ES-I3 (cell line): ENCODE results near the gene LENG1.
"Not testable (repeated sequence)": the region's sequence is repeated elsewhere in the genome, so short reads cannot be mapped to it uniquely, and the experiment has no call there.

Experiments
- H3K36me3 ChIP-seq: 2 replicates; pipeline ENCODE4 v1.6.1; 2013; ENCODE audit warnings: mild to moderate bottlenecking, low read length, control low read depth, moderate library complexity; ENCODE audit not compliant: insufficient read depth
- H3K4me1 ChIP-seq: 2 replicates; pipeline ENCODE4 v1.6.1; 2013; ENCODE audit warnings: mild to moderate bottlenecking, control low read depth, low read length; ENCODE audit not compliant: insufficient read depth
- H3K9ac ChIP-seq: 2 replicates; pipeline ENCODE4 v1.6.1; 2013; ENCODE audit warnings: low read depth, mild to moderate bottlenecking, low read length, moderate library complexity
- H3K9me3 ChIP-seq: 2 replicates; pipeline ENCODE4 v1.6.1; 2013; ENCODE audit warnings: mild to moderate bottlenecking, low read length, moderate library complexity; ENCODE audit not compliant: control insufficient read depth, insufficient read depth

Gene LENG1

DNA sequence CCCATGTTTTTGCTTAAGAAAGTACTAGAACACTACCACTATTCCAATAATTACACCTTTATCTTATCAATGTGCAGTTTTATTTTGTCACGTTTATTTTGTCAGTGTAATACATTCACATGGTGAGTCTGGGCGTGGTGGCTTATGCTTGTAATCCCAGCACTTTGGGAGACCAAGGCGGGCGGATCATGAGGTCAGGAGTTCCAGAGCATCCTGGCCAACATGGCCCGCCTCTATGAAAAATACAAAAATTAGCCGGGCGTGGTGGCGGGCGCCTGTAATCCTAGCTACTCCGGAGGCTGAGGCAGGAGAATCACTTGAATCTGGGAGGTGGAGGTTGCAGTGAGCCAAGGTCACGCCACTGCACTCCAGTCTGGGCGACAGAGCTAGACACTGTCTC lies 34.9 kb upstream of the LENG1 start:
- H3K9me3 ChIP-seq, H3K9ac ChIP-seq, H3K4me1 ChIP-seq, H3K36me3 ChIP-seq: not testable (repeated sequence)

DNA sequence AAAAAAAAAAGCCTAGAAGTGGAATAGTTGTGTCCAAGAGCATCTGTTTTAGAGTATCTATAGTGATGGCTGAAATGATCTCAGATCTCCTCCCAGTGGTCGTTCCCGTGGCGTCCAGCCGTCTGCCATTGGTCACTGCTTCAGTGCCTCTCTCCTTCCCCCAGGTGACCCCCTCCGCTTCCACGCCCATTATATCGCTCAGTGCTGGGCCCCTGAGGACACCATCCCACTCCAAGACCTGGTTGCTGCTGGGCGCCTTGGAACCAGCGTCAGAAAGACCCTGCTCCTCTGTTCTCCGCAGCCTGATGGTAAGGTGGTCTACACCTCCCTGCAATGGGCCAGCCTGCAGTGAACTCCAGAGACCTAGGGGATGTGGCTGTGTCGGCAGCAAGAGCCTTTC lies 33.5 kb upstream of the LENG1 start:
- Histone ChIP-seq H3K36me3 (no peaks in the 10 kb centered on the region; the same call in 1 of the 2 replicates), H3K9ac (no peak overlapping the region), H3K9me3 (no peaks in the 10 kb centered on the region), H3K4me1 (no peaks in the 10 kb centered on the region; the same call in 1 of the 2 replicates)

DNA sequence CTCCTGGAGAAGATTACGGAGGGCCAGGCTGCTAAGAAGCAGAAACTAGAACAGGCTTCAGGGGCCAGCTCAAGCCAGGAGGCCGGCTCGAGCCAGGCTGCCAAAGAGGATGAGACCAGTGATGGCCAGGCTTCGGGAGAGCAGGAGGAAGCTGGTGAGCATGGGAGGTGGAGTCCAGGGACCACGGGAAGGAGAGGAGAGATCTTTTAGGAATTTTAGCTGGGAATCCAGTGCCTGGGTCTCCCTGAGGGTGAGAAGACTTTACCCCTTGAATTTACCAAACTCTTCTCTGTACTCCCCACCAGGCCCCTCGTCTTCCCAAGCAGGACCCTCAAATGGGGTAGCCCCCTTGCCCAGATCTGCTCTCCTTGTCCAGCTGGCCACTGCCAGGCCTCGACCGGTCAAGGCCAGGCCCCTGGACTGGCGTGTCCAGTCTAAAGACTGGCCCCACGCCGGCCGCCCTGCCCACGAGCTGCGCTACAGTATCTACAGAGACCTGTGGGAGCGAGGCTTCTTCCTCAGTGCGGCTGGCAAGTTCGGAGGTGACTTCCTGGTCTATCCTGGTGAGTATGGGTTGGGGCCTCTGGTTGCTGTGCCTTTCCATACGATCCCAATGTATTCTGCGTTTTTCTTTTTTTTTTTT lies 32.4 kb upstream of the LENG1 start:
- peak overlapping the region; percentile 97 for H3K9ac ChIP-seq
- H3K36me3 ChIP-seq = no peaks in the 10 kb centered on the region; the same call in 1 of the 2 replicates
- H3K9me3 ChIP-seq = no peaks in the 10 kb centered on the region
- H3K4me1 ChIP-seq = no peaks in the 10 kb centered on the region; the same call in 1 of the 2 replicates

DNA sequence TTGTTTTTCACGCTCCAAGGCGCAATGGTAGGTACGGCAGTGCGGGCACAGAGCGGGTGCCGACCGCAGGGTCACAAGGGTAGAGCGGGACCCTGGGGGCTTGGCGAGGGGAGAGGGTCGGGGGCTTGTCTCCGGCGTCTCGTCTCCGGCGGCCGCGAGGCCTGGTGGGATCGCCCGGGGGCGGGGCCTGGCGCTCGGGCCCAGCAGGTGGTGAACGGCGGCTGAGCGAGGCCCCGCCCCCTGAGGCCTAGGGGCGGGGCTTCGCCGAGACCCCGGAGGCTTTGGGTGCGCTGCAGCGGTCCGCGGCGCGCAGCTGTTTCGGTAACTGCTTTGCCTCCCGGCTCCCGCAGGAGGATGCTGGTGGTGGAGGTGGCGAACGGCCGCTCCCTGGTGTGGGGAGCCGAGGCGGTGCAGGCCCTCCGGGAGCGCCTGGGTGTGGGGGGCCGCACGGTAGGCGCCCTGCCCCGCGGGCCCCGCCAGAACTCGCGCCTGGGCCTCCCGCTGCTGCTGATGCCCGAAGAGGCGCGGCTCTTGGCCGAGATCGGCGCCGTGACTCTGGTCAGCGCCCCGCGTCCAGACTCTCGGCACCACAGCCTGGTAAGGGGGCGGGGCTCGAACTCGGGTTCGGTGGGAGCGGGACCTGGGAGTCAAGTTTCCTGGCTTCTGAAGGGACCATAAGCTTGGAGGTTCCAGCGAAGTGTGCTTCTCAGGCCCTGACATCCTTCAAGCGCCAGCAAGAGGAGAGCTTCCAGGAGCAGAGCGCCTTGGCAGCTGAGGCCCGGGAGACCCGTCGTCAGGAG lies 31.7 kb upstream of the LENG1 start, which contains the start of gene TSEN34:
Gene TSEN34, plus strand, starts transcription at position 298 of the 800 bp plus-strand sequence. Its CDS starts 57 bp downstream, at position 355.
- H3K4me1 ChIP-seq = no peaks in the 10 kb centered on the region; the same call in 1 of the 2 replicates
- H3K9me3 ChIP-seq = no peaks in the 10 kb centered on the region
- no peaks in the 10 kb centered on the region for H3K36me3 ChIP-seq
- peak within 1 kb of the TSS; percentile 97 for H3K9ac ChIP-seq

DNA sequence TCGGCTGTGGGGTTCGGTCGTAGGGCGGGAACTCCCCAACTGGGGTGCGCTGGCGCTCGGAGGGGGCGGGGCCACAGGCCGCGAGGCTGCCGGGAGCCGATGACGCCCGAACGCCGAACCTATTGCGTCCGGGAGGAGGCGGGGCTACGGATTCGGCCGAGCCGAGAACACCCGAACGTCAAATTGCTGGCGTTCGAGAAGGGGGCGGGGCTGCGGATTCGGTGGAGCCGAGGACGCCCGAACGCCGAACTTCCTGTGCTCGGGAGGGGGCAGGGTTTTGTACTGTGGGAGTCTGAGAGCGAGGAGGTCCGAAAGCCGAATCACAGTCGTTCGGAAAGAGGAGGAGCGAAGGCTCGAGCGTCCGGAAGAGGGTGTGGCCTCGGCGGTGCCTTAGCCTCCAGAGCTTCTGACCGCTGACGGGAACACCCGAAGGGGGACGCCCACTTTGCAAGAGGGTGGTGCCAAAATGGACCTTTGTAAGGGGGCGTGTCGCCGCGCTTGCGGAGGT lies 31.0 kb upstream of the LENG1 start:
- Histone ChIP-seq H3K9me3 (no peaks in the 10 kb centered on the region), H3K9ac (peak overlapping the region; percentile 97), H3K4me1 (no peaks in the 10 kb centered on the region; the same call in 1 of the 2 replicates), H3K36me3 (no peaks in the 10 kb centered on the region)

DNA sequence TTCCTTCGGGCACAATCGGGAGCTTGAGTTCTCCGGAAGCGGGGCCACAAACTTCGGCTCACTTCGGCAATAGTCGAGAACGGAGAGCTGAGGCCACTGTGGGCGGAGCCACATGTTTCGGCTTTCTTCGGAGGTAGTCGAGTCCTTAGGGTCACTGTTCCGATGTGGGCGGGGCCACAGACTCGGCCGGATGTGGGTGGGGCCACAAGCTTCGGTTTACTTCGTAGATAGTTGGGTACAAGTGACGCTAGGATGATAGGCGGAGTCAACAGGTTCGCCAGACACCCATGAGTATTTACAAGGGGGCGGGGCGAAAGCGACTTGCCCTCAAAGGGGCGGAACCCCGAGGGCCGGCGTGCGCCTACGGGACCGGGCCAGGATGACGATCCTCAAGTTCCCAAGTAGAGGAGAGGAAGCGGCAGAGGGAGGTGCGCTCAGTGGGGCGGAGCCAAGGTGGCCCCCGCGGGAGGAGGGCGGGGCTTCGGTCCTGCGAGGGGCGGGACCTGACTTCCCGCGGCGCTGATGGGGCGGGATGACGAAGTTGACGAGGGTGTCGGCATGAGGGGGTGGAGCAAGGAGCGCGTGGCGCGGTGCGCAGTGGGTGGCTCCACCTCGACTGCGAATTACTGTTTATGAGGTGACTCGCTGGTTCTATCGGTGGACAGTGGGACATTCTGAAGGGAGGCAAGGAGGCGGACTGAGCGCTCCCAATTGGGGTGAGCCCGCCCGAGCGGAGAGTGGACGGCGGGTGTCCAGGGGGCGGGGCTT lies 30.4 kb upstream of the LENG1 start:
- Histone ChIP-seq H3K9ac (peak overlapping the region; percentile 97), H3K36me3 (no peaks in the 10 kb centered on the region), H3K4me1 (no peaks in the 10 kb centered on the region; the same call in 1 of the 2 replicates), H3K9me3 (no peaks in the 10 kb centered on the region)

DNA sequence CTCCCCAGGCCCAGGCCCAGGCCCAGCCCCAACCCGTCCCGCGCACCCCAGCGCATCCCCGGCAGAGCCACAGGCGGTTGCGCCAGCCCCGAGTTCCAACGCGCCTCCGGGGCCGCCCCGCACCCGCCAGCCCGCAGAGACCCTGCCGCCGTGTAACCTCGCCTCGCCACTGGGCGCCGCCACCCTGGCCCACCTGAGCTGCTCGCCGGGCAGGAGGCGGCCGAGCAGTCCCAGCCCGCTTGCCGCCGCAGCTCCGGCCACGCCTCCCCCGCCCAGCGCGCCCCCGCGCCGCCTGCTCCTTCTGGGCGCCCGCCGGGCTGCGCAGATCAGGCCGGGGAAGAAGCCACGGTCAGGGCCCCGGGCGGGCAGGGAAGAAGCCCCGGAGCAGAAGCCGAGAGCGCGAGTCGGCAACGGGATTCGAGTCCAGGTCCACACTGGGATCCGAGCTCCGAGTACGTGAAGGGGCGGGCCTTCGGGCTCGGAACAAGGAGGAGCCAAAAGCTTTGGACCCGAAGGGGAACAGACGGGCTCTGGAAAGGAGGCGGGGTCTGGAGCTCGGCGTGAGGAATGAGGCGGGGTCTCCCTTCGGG lies 29.7 kb upstream of the LENG1 start, which contains the start of gene MBOAT7:
Gene MBOAT7, minus strand, starts transcription at position 436 of the 590 bp plus-strand sequence. CDS start 1,072 bp downstream, outside the sequence.
- no peaks in the 10 kb centered on the region for H3K9me3 ChIP-seq
- no peaks in the 10 kb centered on the region; the same call in 1 of the 2 replicates for H3K4me1 ChIP-seq
- no peaks in the 10 kb centered on the region for H3K36me3 ChIP-seq
- H3K9ac ChIP-seq = peak within 1 kb of the TSS; percentile 97

DNA sequence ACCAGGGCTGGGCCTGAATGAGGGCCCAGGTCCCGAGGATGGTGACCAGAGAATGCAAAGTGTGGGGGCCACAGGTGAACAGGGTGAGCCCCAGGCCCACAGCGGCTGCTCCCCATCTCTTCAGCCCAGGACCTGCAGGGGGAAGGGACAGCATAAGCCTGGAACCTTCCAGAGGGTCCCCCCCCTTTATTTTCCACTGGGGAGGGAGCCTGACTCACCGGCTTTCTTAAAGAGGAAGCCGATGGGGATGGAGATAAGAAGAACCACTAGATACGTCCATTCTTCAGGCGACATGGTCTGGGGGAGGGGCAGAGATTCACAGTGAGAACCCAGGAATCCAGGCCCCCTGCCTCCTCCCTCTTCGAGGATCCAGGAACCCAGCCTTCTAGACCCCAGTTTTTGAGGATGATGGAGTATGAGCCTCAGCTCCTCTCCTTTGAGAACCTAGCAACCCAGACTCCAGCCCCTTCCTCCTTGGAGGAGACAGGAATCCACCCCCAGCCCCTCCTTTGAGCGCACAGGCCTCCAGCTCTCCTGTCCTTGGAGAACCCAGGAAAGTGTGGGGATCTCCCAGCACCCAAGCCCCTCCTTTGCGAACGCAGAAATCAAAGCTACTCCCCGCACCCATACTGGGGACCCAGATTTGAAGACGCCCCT lies 28.8 kb upstream of the LENG1 start:
- Histone ChIP-seq H3K36me3 (peaks cover 3% of the 10 kb centered on the region; the same call in 1 of the 2 replicates), H3K4me1 (no peaks in the 10 kb centered on the region; the same call in 1 of the 2 replicates), H3K9ac (peak overlapping the region; percentile 91), H3K9me3 (no peaks in the 10 kb centered on the region)

DNA sequence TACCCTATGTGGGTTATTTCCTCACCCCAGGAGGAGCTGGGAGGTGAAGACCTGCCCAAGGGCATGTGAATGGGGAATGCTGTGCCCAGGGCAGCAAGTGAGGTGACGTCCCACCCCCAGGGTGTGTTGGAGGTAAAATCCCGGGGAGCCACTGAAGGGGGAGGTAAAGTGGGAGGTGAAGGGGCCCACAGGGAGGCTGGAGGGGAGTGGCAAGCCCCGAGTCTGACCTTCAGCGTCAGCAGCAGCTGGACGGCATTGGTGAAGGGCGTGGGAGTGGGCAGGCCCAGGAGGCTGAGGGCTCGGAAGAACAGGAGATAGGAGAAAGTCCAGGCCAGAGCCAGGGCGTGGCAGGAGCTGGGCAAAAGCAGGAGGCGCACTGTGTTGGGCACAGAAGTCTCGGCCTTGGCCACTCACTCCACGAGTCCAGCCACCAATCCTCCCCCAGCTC lies 27.4 kb upstream of the LENG1 start:
- no peak overlapping the region for H3K9ac ChIP-seq
- H3K9me3 ChIP-seq = no peaks in the 10 kb centered on the region
- peaks cover 3% of the 10 kb centered on the region; the same call in 1 of the 2 replicates for H3K36me3 ChIP-seq
- H3K4me1 ChIP-seq = no peaks in the 10 kb centered on the region; the same call in 1 of the 2 replicates

DNA sequence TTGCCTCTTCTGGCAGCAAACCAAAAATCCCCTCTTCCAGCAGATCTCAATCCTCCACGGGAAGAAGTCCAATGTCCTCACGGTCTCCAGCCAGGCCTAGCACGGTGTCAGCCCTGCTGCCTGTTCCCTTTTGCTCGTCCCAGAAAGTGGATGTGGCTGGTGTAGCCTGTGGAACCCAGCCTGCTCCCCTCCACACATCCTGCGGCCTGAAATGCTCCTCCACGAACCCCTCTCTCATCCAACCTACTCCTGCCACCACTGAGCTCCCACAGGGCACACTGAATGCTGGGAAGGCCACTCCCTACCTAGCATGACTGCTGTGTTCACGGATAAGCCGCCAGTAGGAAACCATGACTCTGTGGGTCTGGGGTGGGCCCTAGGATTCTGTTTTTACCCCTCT lies 26.8 kb upstream of the LENG1 start:
- Histone ChIP-seq H3K9ac (no peak overlapping the region), H3K9me3 (no peaks in the 10 kb centered on the region), H3K36me3 (peaks cover 3% of the 10 kb centered on the region; the same call in 1 of the 2 replicates), H3K4me1 (no peaks in the 10 kb centered on the region)

DNA sequence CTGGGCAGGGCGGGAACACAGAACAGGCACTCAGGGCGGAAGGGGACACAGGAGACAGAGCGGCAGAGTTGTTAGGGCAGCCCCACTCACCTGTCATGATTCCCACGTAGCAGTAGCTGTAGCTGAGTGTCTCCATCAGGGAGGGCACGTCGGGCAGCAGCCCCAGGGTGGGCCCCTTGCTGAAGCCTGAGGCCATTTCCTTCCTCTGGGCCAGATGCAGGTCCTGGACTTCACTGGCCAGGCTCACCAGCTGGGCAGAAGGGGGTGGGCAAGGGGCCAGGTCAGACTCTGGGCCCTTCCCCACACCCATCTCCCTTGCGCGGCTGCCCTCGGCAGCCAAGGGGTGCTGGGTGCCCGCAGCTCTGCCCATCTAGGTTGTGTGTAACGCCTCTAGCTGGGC lies 23.9 kb upstream of the LENG1 start:
- peaks cover 3% of the 10 kb centered on the region; the same call in 1 of the 2 replicates for H3K36me3 ChIP-seq
- H3K9me3 ChIP-seq = no peaks in the 10 kb centered on the region
- no peak overlapping the region for H3K9ac ChIP-seq
- no peaks in the 10 kb centered on the region for H3K4me1 ChIP-seq

DNA sequence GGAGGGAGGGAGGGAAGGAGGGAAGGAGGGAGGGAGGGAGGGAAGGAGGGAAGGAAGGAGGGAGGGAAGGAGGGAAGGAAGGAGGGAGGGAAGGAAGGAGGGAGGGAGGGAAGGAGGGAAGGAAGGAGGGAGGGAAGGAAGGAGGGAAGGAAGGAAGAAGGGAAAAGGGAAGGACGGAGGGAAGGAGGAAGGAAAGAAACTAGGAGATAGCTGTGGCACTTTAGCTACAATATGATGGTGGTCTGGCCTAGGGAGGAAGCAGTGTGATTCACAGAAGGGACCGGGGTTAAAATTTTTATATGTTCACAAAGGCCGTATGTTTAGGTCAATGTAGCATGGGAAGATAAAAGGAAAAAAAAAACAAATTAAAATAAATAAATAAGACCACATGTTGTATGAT lies 22.4 kb upstream of the LENG1 start:
- not testable (repeated sequence) for H3K9me3 ChIP-seq, H3K9ac ChIP-seq, H3K36me3 ChIP-seq, H3K4me1 ChIP-seq

DNA sequence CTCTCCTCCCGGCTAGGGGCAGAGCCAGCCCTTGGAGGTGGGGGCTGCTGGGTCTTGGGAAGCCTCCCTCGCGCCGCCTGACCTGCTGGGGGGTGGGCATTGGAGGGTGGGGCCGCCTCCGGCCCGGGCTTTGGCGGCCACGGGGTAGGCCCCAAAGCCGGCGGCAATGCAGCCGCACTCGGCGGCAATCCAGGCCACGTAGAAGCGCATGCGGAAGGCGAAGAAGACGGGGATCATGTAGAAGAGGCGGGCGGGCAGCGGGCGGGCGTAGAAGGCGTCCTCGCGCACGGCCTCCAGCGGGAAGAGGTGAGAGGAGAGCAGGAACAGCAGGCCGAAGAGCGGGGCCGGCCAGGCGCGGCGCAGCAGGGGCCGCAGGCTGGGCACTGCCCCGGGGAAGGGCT lies 21.2 kb upstream of the LENG1 start:
- H3K4me1 ChIP-seq = no peaks in the 10 kb centered on the region
- H3K9ac ChIP-seq = no peak overlapping the region
- H3K9me3 ChIP-seq = no peaks in the 10 kb centered on the region
- H3K36me3 ChIP-seq = peaks cover 6% of the 10 kb centered on the region; the same call in 1 of the 2 replicates
